ENCODE measurements around the gene BRPF3. TPM values are rescaled to one million over a fixed set of nuclear protein-coding genes. Genes with fewer than 3 reads are reported as not detected.
A peak's percentile ranks its signal among the peaks of the same experiment; 100 is the strongest.

Gene BRPF3
- total RNA-seq, 2 experiments from 2014 or later, result 18.0 to 26.0 TPM

DNA sequence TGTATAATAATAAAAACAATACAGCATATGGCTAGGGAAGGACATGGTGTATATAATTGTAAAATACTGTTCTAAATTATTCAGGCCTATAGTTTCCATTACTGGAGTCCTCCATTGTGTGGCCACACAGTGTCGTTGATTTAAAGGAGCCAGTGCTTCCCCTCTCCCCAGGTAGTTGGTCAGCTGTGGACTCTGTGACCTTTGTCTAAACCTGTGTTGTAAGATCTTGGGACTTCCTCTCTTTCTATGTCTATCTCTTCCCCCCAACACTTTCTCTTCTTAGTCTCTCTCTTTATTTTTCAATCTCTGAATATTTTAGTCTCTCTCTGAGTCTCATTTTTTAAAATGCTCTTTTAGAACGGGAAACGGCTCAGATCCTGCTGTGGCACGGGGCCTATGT lies 35.6 kb downstream of the BRPF3 start:
- Mint-ChIP-seq H3K36me3 (ENCODE audit: low read depth) (peaks cover 12% of the 10 kb centered on the region), H3K27me3 (no peaks in the 10 kb centered on the region), H3K4me1 (no peaks in the 10 kb centered on the region), H3K4me3 (no peak overlapping the region), H3K27ac (no peak overlapping the region), H3K9me3 (ENCODE audit: low read depth) (no peaks in the 10 kb centered on the region)
- ChIA-PET CTCF (interaction anchor here (0.8 kb wide), 1 partner anchor 128 kb away, joined by 3 read pairs; no protein-coding TSS in a partner anchor), POLR2A (no interaction called here)
- ATAC-seq, result no peak
- intact Hi-C loops (cut with DNase I, micrococcal nuclease), result no loop called here
- DNase-seq, result no peak

DNA sequence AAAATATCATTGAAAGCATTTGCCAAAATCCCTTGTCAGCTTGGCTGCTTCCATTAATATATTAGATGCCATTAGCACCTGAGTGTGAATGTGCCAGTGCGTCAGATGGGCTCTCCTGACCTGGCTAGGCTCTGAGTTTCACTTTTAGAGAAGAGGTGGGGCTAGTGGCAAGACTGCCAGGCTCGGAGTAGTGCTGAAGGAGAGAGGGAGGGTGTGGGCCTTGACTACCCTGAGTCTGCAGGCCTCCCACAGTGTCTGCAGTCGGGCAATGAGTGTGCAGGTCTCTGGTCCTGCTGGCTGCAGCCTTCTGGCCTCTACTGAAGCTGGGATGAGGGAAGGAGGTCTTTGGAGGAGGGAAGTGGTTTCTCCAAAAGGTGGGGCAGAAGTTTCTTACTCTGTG lies 38.8 kb downstream of the BRPF3 start:
- no peak for ATAC-seq
- ChIA-PET POLR2A (no interaction called here), CTCF (interaction anchor here (0.6 kb wide), 1 partner anchor 307 kb away, joined by 4 read pairs; no protein-coding TSS in a partner anchor)
- intact Hi-C loops (cut with DNase I, micrococcal nuclease), result no loop called here
- no peak for DNase-seq
- H3K4me1 Mint-ChIP-seq, result no peaks in the 10 kb centered on the region
- no peak overlapping the region for H3K4me3 Mint-ChIP-seq
- no peaks in the 10 kb centered on the region for H3K9me3 Mint-ChIP-seq (ENCODE audit: low read depth)
- peaks cover 12% of the 10 kb centered on the region for H3K36me3 Mint-ChIP-seq (ENCODE audit: low read depth)
- no peak overlapping the region for H3K27ac Mint-ChIP-seq
- H3K27me3 Mint-ChIP-seq, result no peaks in the 10 kb centered on the region

DNA sequence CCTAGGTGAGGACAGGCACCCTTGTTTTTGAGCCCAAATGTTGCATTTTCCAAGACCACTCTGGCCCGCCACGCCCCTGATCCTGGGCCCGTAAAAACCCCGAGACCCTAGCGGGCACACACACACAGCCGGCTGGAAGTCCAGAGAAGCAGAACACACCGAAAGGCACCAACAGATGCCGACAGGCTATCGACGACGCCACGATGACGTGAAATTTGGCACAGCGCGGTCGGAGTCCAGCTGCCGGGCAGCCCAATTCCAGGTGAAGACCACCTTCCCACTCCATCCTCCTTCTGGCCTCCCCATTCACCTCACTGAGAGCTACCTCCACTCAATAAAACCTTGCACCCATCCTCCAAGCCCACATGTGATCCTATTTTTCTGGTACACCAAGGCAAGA lies 39.3 kb downstream of the BRPF3 start:
- intact Hi-C loops (cut with DNase I, micrococcal nuclease), result no loop called here
- CTCF ChIA-PET, result no interaction called here
- H3K27ac Mint-ChIP-seq, result no peak overlapping the region
- DNase-seq (no peak), ATAC-seq (no peak)
- no peaks in the 10 kb centered on the region for H3K4me1 Mint-ChIP-seq
- peaks cover 11% of the 10 kb centered on the region for H3K36me3 Mint-ChIP-seq (ENCODE audit: low read depth)
- no peak overlapping the region for H3K4me3 Mint-ChIP-seq
- H3K27me3 Mint-ChIP-seq, result no peaks in the 10 kb centered on the region
- H3K9me3 Mint-ChIP-seq (ENCODE audit: low read depth), result no peaks in the 10 kb centered on the region
- POLR2A ChIA-PET, result no interaction called here

DNA sequence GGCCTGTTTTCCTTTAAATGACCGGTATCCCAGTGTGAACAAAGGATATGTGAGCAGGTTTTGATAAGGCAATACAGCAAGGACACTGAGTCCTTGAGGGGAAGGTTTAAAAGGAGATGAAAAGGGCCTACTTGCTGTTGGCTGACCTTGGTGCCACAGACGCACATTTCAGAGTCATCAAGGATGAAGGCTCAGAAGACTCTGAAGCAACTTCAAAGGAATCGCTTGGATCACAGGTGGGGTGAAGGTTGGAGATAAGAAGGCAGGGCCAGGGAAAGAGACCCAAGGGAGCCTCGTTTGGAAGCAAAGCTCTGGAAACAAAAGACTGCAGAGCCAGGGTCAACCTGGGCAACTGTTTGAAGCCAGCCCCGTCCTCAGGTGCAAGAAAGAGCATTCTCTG lies 43.2 kb downstream of the BRPF3 start:
- Mint-ChIP-seq H3K27ac (no peak overlapping the region), H3K4me3 (no peak overlapping the region), H3K27me3 (peaks cover 5% of the 10 kb centered on the region), H3K9me3 (ENCODE audit: low read depth) (no peaks in the 10 kb centered on the region), H3K4me1 (peaks cover 11% of the 10 kb centered on the region), H3K36me3 (ENCODE audit: low read depth) (no peaks in the 10 kb centered on the region)
- intact Hi-C loops (cut with DNase I, micrococcal nuclease), result no loop called here
- DNase-seq, result no peak
- POLR2A ChIA-PET, result no interaction called here
- no peak for ATAC-seq
- CTCF ChIA-PET, result no interaction called here

DNA sequence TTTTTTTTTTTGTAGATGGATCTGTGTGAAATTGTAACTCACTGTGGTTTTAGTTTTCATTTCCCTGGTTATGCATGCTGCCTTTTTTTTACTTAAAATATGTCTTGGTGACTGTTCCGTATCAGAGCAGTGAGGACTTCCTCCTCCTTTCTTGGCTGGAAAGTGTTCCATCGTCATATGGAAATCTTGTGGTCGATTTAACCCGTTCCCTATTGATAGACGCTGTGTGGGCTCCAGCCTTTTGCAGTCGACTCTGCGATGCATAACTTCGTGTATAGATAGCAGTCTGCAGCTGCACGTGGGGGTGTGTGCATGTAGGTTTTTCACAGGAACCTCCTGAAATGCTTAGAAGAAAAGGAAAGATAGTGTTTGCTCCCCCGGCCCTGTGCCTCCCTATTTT lies 45.2 kb downstream of the BRPF3 start:
- Mint-ChIP-seq H3K27ac (no peak overlapping the region), H3K4me3 (no peak overlapping the region), H3K36me3 (ENCODE audit: low read depth) (no peaks in the 10 kb centered on the region), H3K4me1 (peaks cover 11% of the 10 kb centered on the region), H3K27me3 (peaks cover 5% of the 10 kb centered on the region), H3K9me3 (ENCODE audit: low read depth) (no peaks in the 10 kb centered on the region)
- POLR2A ChIA-PET, result no interaction called here
- peak; percentile 65 for ATAC-seq
- intact Hi-C loops (cut with DNase I, micrococcal nuclease), result no loop called here
- DNase-seq, result peak; percentile 32
- CTCF ChIA-PET, result no interaction called here

DNA sequence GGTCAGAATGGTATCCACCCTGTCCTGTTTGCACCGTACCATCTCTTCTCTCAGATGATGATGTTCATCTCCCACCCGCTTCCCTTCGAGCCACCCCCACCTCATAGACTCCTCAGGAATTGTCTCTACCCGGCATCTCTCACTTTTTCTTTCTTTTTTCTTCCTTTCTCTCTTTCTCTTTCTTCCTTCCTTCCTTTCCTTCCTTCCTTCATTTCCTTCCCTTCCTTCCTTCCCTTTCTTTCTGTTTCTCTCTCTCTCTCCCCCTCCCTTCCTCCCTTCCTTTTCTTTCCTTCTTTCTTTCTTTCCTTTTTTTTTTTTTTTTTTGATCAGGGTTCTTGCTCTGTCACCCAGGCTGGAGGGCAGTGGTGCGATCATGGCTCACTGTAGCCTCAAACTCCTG lies 45.6 kb downstream of the BRPF3 start:
- intact Hi-C loops (cut with DNase I, micrococcal nuclease), result no loop called here
- no peak for ATAC-seq
- no peak overlapping the region for H3K27ac Mint-ChIP-seq
- CTCF ChIA-PET, result no interaction called here
- peaks cover 5% of the 10 kb centered on the region for H3K27me3 Mint-ChIP-seq
- H3K36me3 Mint-ChIP-seq (ENCODE audit: low read depth), result no peaks in the 10 kb centered on the region
- POLR2A ChIA-PET, result no interaction called here
- no peaks in the 10 kb centered on the region for H3K9me3 Mint-ChIP-seq (ENCODE audit: low read depth)
- no peak overlapping the region for H3K4me3 Mint-ChIP-seq
- H3K4me1 Mint-ChIP-seq, result peaks cover 11% of the 10 kb centered on the region
- DNase-seq, result no peak

DNA sequence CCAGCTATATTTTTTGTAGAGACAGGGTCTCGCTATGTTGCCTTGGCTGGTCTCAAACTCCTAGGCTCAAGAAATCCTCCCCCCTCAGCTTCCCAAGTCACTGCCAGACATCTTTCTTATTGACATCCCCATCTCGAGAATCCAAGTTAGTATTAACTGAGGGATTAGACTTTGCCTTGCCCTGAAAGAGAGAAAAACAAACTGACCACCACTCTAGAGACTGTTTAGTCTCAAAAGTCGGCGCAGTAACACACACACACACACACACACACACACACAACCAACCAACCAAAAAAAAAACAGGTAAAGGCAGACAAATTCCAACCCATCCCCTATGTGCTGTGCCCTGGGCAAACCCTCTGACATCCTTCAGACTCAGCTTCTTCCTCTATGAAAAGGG lies 46.1 kb downstream of the BRPF3 start:
- H3K27ac Mint-ChIP-seq, result no peak overlapping the region
- ChIA-PET CTCF (interaction anchor here (0.8 kb wide), 1 partner anchor 40 kb away, joined by 5 read pairs; no protein-coding TSS in a partner anchor), POLR2A (no interaction called here)
- peaks cover 11% of the 10 kb centered on the region for H3K4me1 Mint-ChIP-seq
- DNase-seq (no peak), ATAC-seq (no peak)
- intact Hi-C loops (cut with DNase I, micrococcal nuclease), result no loop called here
- H3K4me3 Mint-ChIP-seq, result no peak overlapping the region
- H3K9me3 Mint-ChIP-seq (ENCODE audit: low read depth), result no peaks in the 10 kb centered on the region
- no peaks in the 10 kb centered on the region for H3K36me3 Mint-ChIP-seq (ENCODE audit: low read depth)
- H3K27me3 Mint-ChIP-seq, result peaks cover 5% of the 10 kb centered on the region

DNA sequence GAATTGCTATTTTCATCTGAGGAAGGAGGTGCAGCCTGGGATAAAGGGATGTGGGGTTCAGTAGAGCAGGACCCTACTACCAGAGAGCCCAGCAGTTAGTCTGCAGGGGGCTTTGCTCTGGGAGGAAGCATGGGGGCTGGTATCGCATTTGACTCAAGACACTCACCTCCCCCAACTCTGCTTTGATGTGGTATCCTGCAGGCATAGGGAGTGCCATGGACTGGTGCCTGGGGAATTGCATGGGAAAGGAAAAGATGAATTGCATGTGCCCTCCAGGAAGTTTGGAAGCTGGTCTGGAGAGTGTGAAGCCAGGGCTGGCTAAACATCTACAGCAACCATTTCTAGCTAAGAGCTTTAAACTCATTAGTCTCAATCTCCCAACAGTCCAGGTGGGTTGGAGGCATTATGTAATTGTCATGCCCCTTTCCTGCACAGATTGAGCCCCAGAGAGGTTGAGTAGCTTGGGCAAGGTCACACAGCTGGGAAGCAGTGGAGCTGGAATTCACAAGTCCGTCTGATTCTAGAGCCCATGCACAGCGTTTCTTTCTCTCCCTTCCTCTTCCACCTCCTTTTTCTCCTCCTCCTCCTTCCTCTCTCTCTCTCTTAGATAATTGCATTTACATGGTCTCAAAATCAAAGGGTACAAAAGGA lies 47.1 kb downstream of the BRPF3 start:
- no peak for ATAC-seq
- CTCF ChIA-PET, result interaction anchor here (0.8 kb wide), 1 partner anchor 41 kb away, joined by 5 read pairs; no protein-coding TSS in a partner anchor
- intact Hi-C loops (cut with DNase I, micrococcal nuclease), result no loop called here
- H3K27me3 Mint-ChIP-seq, result peaks cover 5% of the 10 kb centered on the region
- no peak for DNase-seq
- peaks cover 11% of the 10 kb centered on the region for H3K4me1 Mint-ChIP-seq
- H3K9me3 Mint-ChIP-seq (ENCODE audit: low read depth), result no peaks in the 10 kb centered on the region
- no peaks in the 10 kb centered on the region for H3K36me3 Mint-ChIP-seq (ENCODE audit: low read depth)
- no peak overlapping the region for H3K4me3 Mint-ChIP-seq
- H3K27ac Mint-ChIP-seq, result no peak overlapping the region
- POLR2A ChIA-PET, result no interaction called here

DNA sequence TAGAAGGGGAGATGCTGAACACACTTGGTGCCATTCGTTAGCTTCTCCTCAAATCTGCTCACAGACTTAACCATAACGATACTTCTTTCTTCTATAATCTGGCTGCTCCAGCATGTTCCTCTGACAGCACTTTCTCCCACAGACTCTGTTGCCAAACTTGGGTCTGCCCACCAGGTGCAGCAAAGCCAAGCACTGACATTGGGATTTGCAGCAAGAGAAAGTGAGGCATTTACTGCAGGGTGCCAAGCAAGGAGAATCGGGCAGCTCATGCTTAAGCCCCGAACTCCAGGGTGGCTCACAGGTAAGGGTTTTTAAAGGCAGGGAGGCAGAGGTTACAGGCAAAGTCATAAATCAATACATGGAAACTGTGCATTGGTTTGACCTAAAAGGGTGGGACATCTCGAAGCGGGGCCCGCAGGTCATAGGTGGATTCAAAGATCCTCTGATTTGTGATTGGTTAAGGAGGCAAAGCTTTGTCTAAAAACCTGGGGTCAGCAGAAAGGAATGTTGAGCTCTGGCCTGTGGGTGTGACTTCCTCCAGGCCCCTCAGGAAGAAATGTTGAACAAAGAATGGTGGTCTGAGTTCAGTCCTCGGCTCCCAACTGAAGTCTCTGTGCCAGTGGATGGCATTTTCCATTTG lies 48.2 kb downstream of the BRPF3 start:
- Mint-ChIP-seq H3K9me3 (ENCODE audit: low read depth) (no peaks in the 10 kb centered on the region), H3K4me1 (peaks cover 11% of the 10 kb centered on the region), H3K27me3 (peaks cover 5% of the 10 kb centered on the region), H3K27ac (no peak overlapping the region), H3K36me3 (ENCODE audit: low read depth) (no peaks in the 10 kb centered on the region), H3K4me3 (no peak overlapping the region)
- POLR2A ChIA-PET, result no interaction called here
- intact Hi-C loops (cut with DNase I, micrococcal nuclease), result no loop called here
- ATAC-seq (no peak), DNase-seq (no peak)
- CTCF ChIA-PET, result interaction anchor here (0.6 to 1.2 kb wide), 2 partner anchors 97 to 227 kb away, joined by 3 read pairs; no protein-coding TSS in a partner anchor

DNA sequence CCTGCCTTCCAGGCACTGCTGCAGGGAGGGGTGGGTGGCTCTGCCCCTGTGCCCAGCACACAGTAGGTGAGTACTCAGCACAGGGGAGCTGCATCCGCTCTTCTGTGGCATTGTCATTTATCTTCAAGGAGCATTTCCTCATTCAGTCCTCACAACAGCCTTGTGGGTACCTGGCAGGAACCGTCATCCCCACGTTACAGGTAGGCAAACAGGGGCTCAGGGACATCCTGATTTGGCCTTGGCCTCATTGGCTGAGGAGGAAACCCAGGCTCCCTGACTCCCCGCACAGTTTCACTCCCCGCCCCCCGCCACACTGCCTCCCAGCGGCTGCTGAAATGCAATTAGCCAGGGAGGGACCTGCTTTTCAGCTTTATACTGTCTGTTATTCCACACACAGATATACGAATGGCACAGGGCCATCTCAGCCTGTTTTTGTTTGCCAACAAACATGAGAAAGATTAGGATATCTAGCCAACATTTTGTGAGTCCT lies 49.1 kb downstream of the BRPF3 start:
- H3K4me1 Mint-ChIP-seq, result peaks cover 11% of the 10 kb centered on the region
- DNase-seq (peak; percentile 43), ATAC-seq (peak; percentile 47)
- ChIA-PET POLR2A (no interaction called here), CTCF (no interaction called here)
- H3K9me3 Mint-ChIP-seq (ENCODE audit: low read depth), result no peaks in the 10 kb centered on the region
- intact Hi-C loops (cut with DNase I, micrococcal nuclease), result no loop called here
- H3K36me3 Mint-ChIP-seq (ENCODE audit: low read depth), result no peaks in the 10 kb centered on the region
- H3K4me3 Mint-ChIP-seq, result no peak overlapping the region
- H3K27ac Mint-ChIP-seq, result no peak overlapping the region
- H3K27me3 Mint-ChIP-seq, result peaks cover 5% of the 10 kb centered on the region

DNA sequence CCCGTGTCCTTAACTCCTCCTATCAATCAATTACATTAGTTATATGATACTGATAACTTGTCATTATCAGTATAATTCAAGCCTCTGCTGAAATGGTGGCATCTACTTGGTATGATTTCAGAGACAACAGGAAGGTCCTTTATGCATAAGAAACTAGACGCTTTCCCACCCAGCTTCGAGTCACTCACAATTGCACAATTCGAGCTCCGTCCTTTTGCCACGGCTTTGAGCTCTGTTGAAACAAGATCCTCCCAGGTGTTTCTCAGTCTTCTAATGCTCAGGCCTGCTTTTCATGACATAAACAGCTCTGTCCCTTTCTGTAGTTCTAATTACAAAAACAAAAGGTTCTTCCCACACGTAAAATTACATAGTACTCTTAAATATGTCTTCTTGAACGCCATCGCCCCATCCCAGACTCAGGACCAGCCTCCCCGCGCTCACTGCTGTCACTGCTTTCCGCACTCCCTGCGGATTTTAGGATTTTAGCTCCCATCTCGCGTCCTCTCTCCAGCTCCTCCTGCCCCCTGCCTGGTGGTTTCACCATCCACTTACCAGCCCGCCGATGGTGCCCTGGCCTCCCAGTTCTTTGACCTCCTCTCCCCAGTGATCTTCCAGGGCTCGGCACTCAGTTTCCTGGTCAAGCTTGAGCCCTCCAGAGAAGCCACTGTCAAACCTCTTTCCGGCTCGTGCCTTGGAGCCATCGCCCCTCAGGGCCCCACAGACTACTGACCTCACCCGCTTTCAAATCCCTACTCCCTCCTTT lies 50.1 kb downstream of the BRPF3 start:
- Mint-ChIP-seq H3K4me1 (peaks cover 7% of the 10 kb centered on the region), H3K36me3 (ENCODE audit: low read depth) (no peaks in the 10 kb centered on the region), H3K27ac (no peak overlapping the region), H3K27me3 (peaks cover 5% of the 10 kb centered on the region), H3K9me3 (ENCODE audit: low read depth) (no peaks in the 10 kb centered on the region), H3K4me3 (no peak overlapping the region)
- DNase-seq (no peak), ATAC-seq (no peak)
- CTCF ChIA-PET, result interaction anchor here (0.7 to 0.8 kb wide), 2 partner anchors 25 to 214 kb away, joined by 3 read pairs; no protein-coding TSS in a partner anchor
- POLR2A ChIA-PET, result interaction anchor here (0.6 kb wide), 1 partner anchor 31 kb away, joined by 3 read pairs; no protein-coding TSS in a partner anchor
- intact Hi-C loops (cut with DNase I, micrococcal nuclease), result no loop called here

DNA sequence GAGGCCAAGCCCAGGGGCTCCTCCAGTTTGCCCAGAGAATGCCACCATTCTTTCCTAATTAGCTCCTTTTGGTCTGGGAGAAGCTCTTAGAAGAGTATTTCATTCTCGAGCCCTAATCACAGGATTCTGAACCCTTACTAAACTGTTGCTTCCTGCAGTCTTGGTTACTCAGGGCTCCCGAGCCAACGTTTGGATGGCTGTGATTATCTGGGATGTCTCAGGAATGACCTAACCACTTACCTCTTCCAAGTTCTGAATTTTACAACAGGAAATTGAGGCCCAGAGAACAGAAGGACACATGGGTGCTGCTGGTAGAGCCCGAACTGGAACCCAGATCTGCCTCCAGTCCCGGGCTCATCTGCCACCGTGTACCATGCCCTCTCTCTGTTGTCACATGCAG lies 51.1 kb downstream of the BRPF3 start:
- Mint-ChIP-seq H3K27me3 (peaks cover 5% of the 10 kb centered on the region), H3K9me3 (ENCODE audit: low read depth) (no peaks in the 10 kb centered on the region), H3K4me1 (no peaks in the 10 kb centered on the region), H3K4me3 (no peak overlapping the region), H3K36me3 (ENCODE audit: low read depth) (no peaks in the 10 kb centered on the region), H3K27ac (no peak overlapping the region)
- DNase-seq (no peak), ATAC-seq (no peak)
- POLR2A ChIA-PET, result no interaction called here
- CTCF ChIA-PET, result no interaction called here
- intact Hi-C loops (cut with DNase I, micrococcal nuclease), result no loop called here

Data from activated CD4-positive, alpha-beta T cell treated with anti-CD3 and anti-CD28 coated beads for 36 hours (primary cell).